ENCODE results near the gene ST3GAL3. TPM values are rescaled to one million over a fixed set of nuclear protein-coding genes. Genes with fewer than 3 reads are reported as not detected.

The ST3GAL3 gene
- total and polyA plus RNA-seq, 2 of the 13 experiments (the other 11 are each of a cell fraction or from before 2014, with no cell fraction given), result 5.1 to 8.1 TPM

DNA sequence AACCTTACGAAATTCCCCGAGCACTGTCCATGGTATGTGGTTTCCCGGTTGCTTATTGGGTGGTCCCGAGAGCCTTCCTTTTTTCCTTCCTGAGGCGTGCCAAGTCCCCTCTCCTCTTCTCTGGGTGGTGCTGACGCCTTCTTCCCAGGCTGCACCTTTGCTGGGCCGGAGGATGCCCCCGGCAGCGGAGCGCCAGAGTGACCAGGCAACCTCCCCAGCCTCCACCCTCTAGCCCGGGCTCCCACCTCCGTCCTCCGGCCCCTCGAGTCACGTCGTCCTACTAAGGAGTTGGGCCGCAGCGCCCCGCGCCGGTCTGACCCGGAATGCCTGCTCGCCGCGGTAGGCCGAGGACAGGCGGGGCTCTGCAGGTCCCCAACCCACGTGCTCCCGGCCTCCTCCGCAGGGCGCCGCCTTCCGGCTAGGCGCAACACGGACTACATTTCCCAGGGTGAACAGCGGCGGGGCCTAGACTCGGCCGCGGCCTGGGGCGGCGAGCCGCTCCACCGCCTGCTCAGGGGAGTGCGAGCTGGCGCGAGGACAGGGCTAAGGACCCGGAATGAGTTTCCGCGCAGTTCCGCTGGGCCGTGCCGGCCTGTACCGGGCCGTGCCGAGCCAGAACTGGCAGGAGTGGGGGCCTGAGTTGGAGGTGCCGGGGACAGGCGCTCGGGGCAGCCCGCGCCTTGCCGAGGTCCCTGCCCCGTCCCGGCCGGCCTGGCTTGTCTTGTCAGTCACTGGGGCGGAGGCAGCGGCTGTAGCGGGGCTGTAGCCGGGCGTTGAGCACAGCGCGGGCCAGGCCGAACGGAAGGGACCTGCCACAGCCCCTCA is 239.1 kb downstream of the ST3GAL3 start, which contains the start of gene IPO13 (continued):
- peak; percentile 78 for TF ChIP-seq PITX1 (CRISPR knock-in tag; IDR thresholded peaks at IDR 0.05)
- TF ChIP-seq MZF1 (CRISPR knock-in tag; IDR thresholded peaks at IDR 0.05; ENCODE audit: borderline replicate concordance), result peak; percentile 74; the same call in 1 of the 2 replicates
- no peak; the same call in 1 of the 2 replicates for TF ChIP-seq LCORL (IDR thresholded peaks at IDR 0.05)
- TF ChIP-seq LCORL (CRISPR knock-in tag; IDR thresholded peaks at IDR 0.05), result peak; percentile 83
- no peak for TF ChIP-seq ZNF496 (CRISPR knock-in tag; IDR thresholded peaks at IDR 0.05; ENCODE audit: insufficient replicate concordance)
- TF ChIP-seq ZNF510 (CRISPR knock-in tag; IDR thresholded peaks at IDR 0.05; ENCODE audit: low read depth), result peak; percentile 94
- TF ChIP-seq SMAD1 (CRISPR knock-in tag; IDR thresholded peaks at IDR 0.05; ENCODE audit: borderline replicate concordance, low read depth), result peak; percentile 94; the same call in 1 of the 2 replicates
- TF ChIP-seq ZBTB20 (CRISPR knock-in tag; IDR thresholded peaks at IDR 0.05; ENCODE audit: borderline replicate concordance, low read depth), result no peak; the same call in 1 of the 2 replicates
- TF ChIP-seq RELA (CRISPR knock-in tag; IDR thresholded peaks at IDR 0.05), result 0 out of 2 replicates have a peak, but pooled peaks have one; percentile 73
- TF ChIP-seq ZNF644 (CRISPR knock-in tag; IDR thresholded peaks at IDR 0.05; ENCODE audit: low read depth), result peak; percentile 38; the same call in 1 of the 2 replicates
- TF ChIP-seq TOPORS (CRISPR knock-in tag; IDR thresholded peaks at IDR 0.05), result peak; percentile 36; the same call in 1 of the 2 replicates
- peak; percentile 59 for TF ChIP-seq BCL6 (CRISPR knock-in tag; IDR thresholded peaks at IDR 0.05)
- peak; percentile 88 for TF ChIP-seq SMAD3 (CRISPR knock-in tag; IDR thresholded peaks at IDR 0.05)
- TF ChIP-seq, protein P1, sequence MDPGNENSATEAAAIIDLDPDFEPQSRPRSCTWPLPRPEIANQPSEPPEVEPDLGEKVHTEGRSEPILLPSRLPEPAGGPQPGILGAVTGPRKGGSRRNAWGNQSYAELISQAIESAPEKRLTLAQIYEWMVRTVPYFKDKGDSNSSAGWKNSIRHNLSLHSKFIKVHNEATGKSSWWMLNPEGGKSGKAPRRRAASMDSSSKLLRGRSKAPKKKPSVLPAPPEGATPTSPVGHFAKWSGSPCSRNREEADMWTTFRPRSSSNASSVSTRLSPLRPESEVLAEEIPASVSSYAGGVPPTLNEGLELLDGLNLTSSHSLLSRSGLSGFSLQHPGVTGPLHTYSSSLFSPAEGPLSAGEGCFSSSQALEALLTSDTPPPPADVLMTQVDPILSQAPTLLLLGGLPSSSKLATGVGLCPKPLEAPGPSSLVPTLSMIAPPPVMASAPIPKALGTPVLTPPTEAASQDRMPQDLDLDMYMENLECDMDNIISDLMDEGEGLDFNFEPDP (CRISPR knock-in tag; conservative IDR thresholded peaks at IDR 0.05), result no peak
- peak; percentile 94 for TF ChIP-seq ZNF605 (CRISPR knock-in tag; IDR thresholded peaks at IDR 0.05)
- TF ChIP-seq ZNF143 (CRISPR knock-in tag; IDR thresholded peaks at IDR 0.05), result peak; percentile 99
- TF ChIP-seq TARDBP (CRISPR knock-in tag; IDR thresholded peaks at IDR 0.05), result peak; percentile 96
- TF ChIP-seq, protein P2, sequence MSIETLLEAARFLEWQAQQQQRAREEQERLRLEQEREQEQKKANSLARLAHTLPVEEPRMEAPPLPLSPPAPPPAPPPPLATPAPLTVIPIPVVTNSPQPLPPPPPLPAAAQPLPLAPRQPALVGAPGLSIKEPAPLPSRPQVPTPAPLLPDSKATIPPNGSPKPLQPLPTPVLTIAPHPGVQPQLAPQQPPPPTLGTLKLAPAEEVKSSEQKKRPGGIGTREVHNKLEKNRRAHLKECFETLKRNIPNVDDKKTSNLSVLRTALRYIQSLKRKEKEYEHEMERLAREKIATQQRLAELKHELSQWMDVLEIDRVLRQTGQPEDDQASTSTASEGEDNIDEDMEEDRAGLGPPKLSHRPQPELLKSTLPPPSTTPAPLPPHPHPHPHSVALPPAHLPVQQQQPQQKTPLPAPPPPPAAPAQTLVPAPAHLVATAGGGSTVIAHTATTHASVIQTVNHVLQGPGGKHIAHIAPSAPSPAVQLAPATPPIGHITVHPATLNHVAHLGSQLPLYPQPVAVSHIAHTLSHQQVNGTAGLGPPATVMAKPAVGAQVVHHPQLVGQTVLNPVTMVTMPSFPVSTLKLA (IDR thresholded peaks at IDR 0.05), result peak; percentile 90
- TF ChIP-seq ZFP1 (CRISPR knock-in tag; IDR thresholded peaks at IDR 0.05), result 0 out of 2 replicates have a peak, but pooled peaks have one; percentile 54
- peak; percentile 88; the same call in 1 of the 2 replicates for TF ChIP-seq NFKB2 (CRISPR knock-in tag; IDR thresholded peaks at IDR 0.05; ENCODE audit: borderline replicate concordance)
- no peak for TF ChIP-seq CHD4 (IDR thresholded peaks at IDR 0.05; ENCODE audit: borderline replicate concordance, low read length)
- TF ChIP-seq, protein P3, sequence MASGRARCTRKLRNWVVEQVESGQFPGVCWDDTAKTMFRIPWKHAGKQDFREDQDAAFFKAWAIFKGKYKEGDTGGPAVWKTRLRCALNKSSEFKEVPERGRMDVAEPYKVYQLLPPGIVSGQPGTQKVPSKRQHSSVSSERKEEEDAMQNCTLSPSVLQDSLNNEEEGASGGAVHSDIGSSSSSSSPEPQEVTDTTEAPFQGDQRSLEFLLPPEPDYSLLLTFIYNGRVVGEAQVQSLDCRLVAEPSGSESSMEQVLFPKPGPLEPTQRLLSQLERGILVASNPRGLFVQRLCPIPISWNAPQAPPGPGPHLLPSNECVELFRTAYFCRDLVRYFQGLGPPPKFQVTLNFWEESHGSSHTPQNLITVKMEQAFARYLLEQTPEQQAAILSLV (CRISPR knock-in tag; IDR thresholded peaks at IDR 0.05; ENCODE audit: borderline replicate concordance), result no peak
- no peak for TF ChIP-seq TMF1 (CRISPR knock-in tag; IDR thresholded peaks at IDR 0.05; ENCODE audit: low read depth)
- TF ChIP-seq ZNF33B (CRISPR knock-in tag; IDR thresholded peaks at IDR 0.05), result peak; percentile 76; the same call in 1 of the 2 replicates
- no peak for TF ChIP-seq IKZF1 (IDR thresholded peaks at IDR 0.05)
- TF ChIP-seq KMT2A (CRISPR knock-in tag; IDR thresholded peaks at IDR 0.05), result peak; percentile 84; the same call in 1 of the 2 replicates
- TF ChIP-seq, protein P4, sequence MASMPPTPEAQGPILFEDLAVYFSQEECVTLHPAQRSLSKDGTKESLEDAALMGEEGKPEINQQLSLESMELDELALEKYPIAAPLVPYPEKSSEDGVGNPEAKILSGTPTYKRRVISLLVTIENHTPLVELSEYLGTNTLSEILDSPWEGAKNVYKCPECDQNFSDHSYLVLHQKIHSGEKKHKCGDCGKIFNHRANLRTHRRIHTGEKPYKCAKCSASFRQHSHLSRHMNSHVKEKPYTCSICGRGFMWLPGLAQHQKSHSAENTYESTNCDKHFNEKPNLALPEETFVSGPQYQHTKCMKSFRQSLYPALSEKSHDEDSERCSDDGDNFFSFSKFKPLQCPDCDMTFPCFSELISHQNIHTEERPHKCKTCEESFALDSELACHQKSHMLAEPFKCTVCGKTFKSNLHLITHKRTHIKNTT (CRISPR knock-in tag; IDR thresholded peaks at IDR 0.05), result no peak

Measured in HepG2 (cell line).